Measurements from ENCODE around the gene SMIM44. TPM values are rescaled to one million over a fixed set of nuclear protein-coding genes. Genes with fewer than 3 reads are reported as not detected.
"Not testable (repeated sequence)": the region's sequence is repeated elsewhere in the genome, so short reads cannot be mapped to it uniquely, and the experiment has no call there.

Gene SMIM44
- total RNA-seq, 1 donor: not detected

DNA sequence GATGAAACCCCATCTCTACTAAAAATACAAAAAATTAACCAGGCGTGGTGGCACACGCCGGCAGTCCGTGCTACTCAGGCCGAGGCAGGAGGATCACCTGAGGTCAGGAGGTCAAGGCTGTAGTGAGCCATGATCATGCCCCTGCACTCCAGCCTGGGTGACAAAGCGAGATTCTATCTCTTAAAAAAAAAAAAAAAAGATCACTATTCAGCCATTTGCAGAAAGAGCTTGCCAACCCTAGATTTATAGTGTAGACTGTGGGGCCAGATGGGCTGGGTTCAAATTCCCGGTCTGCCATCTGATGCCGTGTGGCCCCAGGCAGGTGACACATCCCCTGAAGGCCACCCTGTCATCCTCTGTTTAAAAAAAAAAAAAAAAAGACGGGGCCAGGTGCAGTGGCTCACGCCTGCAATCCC, 31.8 kb downstream of the SMIM44 start:
- peak; percentile 12 for DNase-seq (ENCODE audit: low read depth)
- TF ChIP-seq, protein P1, sequence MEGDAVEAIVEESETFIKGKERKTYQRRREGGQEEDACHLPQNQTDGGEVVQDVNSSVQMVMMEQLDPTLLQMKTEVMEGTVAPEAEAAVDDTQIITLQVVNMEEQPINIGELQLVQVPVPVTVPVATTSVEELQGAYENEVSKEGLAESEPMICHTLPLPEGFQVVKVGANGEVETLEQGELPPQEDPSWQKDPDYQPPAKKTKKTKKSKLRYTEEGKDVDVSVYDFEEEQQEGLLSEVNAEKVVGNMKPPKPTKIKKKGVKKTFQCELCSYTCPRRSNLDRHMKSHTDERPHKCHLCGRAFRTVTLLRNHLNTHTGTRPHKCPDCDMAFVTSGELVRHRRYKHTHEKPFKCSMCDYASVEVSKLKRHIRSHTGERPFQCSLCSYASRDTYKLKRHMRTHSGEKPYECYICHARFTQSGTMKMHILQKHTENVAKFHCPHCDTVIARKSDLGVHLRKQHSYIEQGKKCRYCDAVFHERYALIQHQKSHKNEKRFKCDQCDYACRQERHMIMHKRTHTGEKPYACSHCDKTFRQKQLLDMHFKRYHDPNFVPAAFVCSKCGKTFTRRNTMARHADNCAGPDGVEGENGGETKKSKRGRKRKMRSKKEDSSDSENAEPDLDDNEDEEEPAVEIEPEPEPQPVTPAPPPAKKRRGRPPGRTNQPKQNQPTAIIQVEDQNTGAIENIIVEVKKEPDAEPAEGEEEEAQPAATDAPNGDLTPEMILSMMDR (IDR thresholded peaks at IDR 0.05; ENCODE audit: insufficient read depth, low read depth, low read length): no peak

DNA sequence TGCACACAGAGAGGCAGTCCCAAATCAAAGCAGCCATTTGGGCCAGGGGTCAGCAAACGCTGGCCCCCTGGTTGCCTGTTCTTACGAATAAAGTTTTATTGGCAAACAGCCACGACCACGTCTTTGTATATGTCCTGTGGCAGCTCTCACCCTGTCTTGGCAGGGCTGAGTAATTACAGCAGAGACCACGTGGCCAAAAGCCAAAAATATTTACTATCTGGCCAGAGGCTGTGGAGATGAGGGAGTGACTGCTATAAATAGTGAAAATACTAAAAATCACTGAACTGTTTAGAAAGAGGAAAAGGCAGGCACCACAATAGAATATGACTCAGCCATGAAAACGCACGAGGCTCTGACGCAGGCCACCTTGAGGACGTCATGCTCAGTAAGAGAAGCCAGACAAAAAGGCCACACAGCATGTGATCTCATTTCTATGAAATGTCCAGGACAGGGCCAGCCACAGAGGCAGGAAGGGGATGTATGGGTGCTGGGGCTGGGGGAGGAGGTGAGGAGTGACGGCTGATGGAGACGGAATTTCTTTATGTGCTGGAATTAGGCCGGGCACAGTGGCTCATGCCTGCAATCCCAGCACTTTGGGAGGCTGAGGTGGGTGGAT, 32.3 kb downstream of the SMIM44 start:
- peak; percentile 100 for DNase-seq (ENCODE audit: low read depth)
- TF ChIP-seq, protein P1 (IDR thresholded peaks at IDR 0.05; ENCODE audit: insufficient read depth, low read depth, low read length): no peak
- no peak overlapping the region for H3K4me3 ChIP-seq (ENCODE audit: low read depth, low read length)

More for the DNA sequence above, 31.8 kb downstream of the SMIM44 start:
- no peak overlapping the region for H3K4me3 ChIP-seq (ENCODE audit: low read depth, low read length)

GRCh38 chr19:3448616-3449334, 34.5 kb downstream of the SMIM44 start:
- TF ChIP-seq, protein P1 (IDR thresholded peaks at IDR 0.05; ENCODE audit: insufficient read depth, low read depth, low read length): no peak
- no peak for DNase-seq (ENCODE audit: low read depth)
- no peak overlapping the region for H3K4me3 ChIP-seq (ENCODE audit: low read depth, low read length)

- DNase-seq (ENCODE audit: low read depth); H3K4me3 ChIP-seq (ENCODE audit: low read depth, low read length): not testable (repeated sequence)
Observed at GRCh38 chr19:3446657-3447056, 36.6 kb downstream of the SMIM44 start.

DNA sequence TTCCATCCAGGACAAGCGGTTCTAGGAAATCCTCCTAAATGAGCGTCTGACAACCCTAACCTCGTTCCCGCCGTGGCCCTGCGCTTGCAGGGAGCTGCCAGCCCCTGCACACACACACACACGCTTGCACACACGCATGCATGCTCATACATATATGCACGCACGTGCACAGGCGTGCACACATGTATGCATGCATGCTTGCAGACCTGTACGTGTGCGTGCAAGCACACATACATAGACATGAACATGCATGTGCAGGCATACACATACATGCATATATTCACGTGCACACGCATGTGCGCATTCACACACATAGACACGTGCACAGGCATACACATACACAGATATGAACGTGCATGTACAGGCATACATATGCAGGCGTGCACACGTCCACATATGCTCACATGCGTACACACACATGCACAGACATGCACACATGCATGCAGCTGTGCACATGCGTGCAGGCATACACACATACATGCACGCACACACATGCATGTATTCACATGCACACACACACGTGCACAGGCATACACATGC, 38.5 kb downstream of the SMIM44 start:
- TF ChIP-seq, protein P1 (IDR thresholded peaks at IDR 0.05; ENCODE audit: insufficient read depth, low read depth, low read length): no peak
- no peak overlapping the region for H3K4me3 ChIP-seq (ENCODE audit: low read depth, low read length)
- no peak for DNase-seq (ENCODE audit: low read depth)

DNA sequence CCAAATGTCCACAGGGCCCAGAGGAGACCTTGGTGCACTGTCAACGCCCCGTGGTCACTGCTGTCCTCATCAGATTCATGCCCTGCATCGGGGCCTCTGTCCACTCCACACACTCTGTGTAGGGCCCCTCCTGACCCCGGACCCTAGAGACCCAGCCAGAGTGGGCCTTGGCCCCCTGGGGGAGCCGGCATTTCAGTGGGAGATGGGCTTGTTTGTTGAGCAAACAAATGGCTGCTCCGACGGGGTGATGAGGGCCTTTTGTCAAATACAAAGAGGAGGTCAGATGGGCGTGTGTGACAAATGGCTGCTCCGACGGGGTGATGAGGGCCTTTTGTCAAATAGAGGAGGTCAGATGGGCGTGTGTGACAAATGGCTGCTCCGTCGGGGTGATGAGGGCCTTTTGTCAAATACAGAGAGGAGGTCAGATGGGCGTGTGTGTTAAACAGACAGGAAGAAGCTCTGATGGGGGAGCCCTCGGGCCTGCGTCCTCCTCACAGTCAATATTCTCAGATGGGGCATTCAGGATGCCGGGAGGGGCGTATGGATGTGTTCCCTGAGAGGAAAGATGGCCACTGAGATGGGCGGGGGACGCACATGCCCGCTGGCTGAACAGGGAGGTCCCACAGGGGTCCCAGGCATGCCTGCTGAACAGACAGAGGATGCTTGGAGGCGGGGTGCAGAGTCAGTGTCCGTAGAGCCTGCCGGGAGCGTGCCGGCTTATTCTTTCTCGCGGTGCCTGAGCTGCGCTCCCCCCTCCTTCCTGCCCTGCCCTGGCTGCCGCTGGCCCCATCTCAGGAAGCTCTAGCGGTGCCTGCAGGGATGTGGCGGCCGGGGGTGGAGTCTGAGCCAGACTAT, 39.2 kb downstream of the SMIM44 start:
- DNase-seq (ENCODE audit: low read depth): peak; percentile 30
- TF ChIP-seq, protein P1 (IDR thresholded peaks at IDR 0.05; ENCODE audit: insufficient read depth, low read depth, low read length): no peak
- no peak overlapping the region for H3K4me3 ChIP-seq (ENCODE audit: low read depth, low read length)
